ENCODE measurements around the gene ZC3H15. TPM values are rescaled to one million over a fixed set of nuclear protein-coding genes. Genes with fewer than 3 reads are reported as not detected.

The ZC3H15 gene
- total and polyA plus RNA-seq, 2 of the 8 experiments (the other 6 are each of a cell fraction or from before 2014, with no cell fraction given) = 32.0 to 80.8 TPM

DNA sequence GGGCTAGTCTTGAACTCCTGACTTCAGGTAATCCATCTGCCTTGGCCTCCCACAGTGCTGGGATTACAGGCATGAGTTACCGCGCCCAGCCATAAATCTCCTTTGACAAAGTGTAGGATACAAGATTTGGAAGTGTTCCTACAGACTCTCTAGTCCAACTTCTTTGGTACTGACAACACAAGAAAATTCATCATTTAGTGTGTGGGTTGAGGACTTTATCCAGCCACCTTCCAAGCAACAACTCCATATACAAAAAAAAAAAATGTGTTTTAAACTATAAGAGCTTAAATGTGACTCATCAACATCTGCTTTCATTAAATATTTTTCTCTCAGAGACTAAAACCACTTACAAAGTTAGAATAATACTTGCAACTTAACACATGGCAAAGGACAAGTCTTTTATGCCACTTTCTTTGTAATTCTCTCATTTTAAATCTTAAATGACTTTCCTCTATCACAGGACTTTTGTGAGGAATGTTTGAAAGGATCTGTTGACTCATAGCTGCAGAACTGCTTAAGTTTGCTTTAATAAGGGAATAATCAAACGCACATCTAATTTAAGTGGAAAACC lies 57.6 kb downstream of the ZC3H15 start:
- Histone ChIP-seq H2AFZ (ENCODE audit: low read length) (no peak overlapping the region), H4K20me1 (replicated peaks in 1 of 2; ENCODE audit: control insufficient read depth in 1 of 2, insufficient read depth in 2 of 2, low read length in 2 of 2) (no peaks in the 10 kb centered on the region), H3K79me2 (ENCODE audit: control insufficient read depth in 1 of 2, insufficient read depth in 2 of 2, low read length in 2 of 2) (no peaks in the 10 kb centered on the region), H3K14ac (ENCODE audit: insufficient read length) (no peak overlapping the region), H4K8ac (ENCODE audit: extremely low read depth, insufficient read depth, low read length) (no peak overlapping the region), H2BK120ac (replicated peaks; ENCODE audit: low read depth, low read length) (no peak overlapping the region), H2AK5ac (ENCODE audit: low read depth, low read length) (no peak overlapping the region), H3K4me1 (replicated peaks in 1 of 4; ENCODE audit: control insufficient read depth in 3 of 4, insufficient read depth in 4 of 4, low read length in 3 of 4) (peaks cover 0 to 9% (median 6%) of the 10 kb centered on the region in 4 experiments; a peak in 5 of 7 replicates), H3K23ac (ENCODE audit: insufficient read length) (no peak overlapping the region), H3K9me3 (ENCODE audit: insufficient read depth in 2 of 2, low read depth in 1 of 2, low read length in 1 of 2) (no peaks in the 10 kb centered on the region), H2BK20ac (ENCODE audit: low read length) (no peak overlapping the region), H3K56ac (replicated peaks; ENCODE audit: insufficient read length, low read depth, low read length) (no peak overlapping the region), H2BK12ac (ENCODE audit: low read depth, low read length) (0 out of 2 replicates have a peak overlapping the region, but pooled peaks have one; percentile 20), H3K27ac (ENCODE audit: low read depth, low read length) (peak overlapping the region; percentile 26; the same call in 1 of the 2 replicates), H3K4ac (replicated peaks; ENCODE audit: insufficient read length, low read depth, low read length) (no peak overlapping the region), H3K27me3 (replicated peaks in 1 of 4; ENCODE audit: control insufficient read depth in 3 of 4, extremely low read depth in 1 of 4, insufficient read depth in 3 of 4, low read length in 3 of 4) (no peaks in the 10 kb centered on the region), H4K91ac (replicated peaks; ENCODE audit: insufficient read length, low read length) (no peak overlapping the region), H3K4me3 (ENCODE audit: extremely low read depth in 1 of 4, insufficient read depth in 2 of 4, low read depth in 3 of 4, low read length in 4 of 4) (no peak overlapping the region), H2BK15ac (ENCODE audit: low read length) (no peak overlapping the region), H3K23me2 (ENCODE audit: low read depth, low read length) (no peaks in the 10 kb centered on the region), H4K5ac (ENCODE audit: insufficient read length, low read depth, low read length) (no peak overlapping the region), H3K9ac (replicated peaks in 1 of 4; ENCODE audit: extremely low read depth in 1 of 4, low read depth in 3 of 4, low read length in 3 of 4) (no peak overlapping the region), H3K18ac (ENCODE audit: extremely low read depth, low read length) (no peak overlapping the region), H2BK5ac (ENCODE audit: low read depth, low read length) (no peak overlapping the region), H3K79me1 (ENCODE audit: low read depth, low read length) (no peaks in the 10 kb centered on the region), H3K36me3 (ENCODE audit: control insufficient read depth in 2 of 4, insufficient read depth in 4 of 4, low read length in 3 of 4) (no peaks in the 10 kb centered on the region), H3K4me2 (ENCODE audit: insufficient read depth in 1 of 2, low read depth in 2 of 2, low read length in 2 of 2) (no peak overlapping the region)
- no peak for DNase-seq (ENCODE audit: low read depth in 1 of 2, low spot score in 2 of 2)
- FAIRE-seq = no peak
- ChIA-PET POLR2A (ENCODE audit: partially characterized antibody) (interaction anchor here (1.1 to 1.5 kb wide), 2 partner anchors 47 to 58 kb away, joined by 3 read pairs; partner anchors contain the start of genes ITGAV and ZC3H15), CTCF (ENCODE audit: partially characterized antibody) (interaction anchor here (0.6 kb wide), 1 partner anchor 98 kb away, joined by 3 read pairs; no protein-coding TSS in a partner anchor)
- 94% methylated on average over 3 of the region's 3 CpGs; no CpG with 5 or more reads in 1 of the 2 experiments for WGBS, 2 experiments (ENCODE audit: extremely low coverage in 1 of 2, insufficient coverage in 1 of 2, insufficient read length in 1 of 2, insufficient replicate concordance in 2 of 2, low coverage in 1 of 2, low lambda C conversion rate in 2 of 2, missing lambda C conversion rate in 1 of 2)
- TF ChIP-seq CHD2 (IDR thresholded peaks at IDR 0.05; ENCODE audit: low read length) (no peak), JUN (IDR thresholded peaks at IDR 0.05; ENCODE audit: low read depth, low read length) (no peak), SIX5 (IDR thresholded peaks at IDR 0.05; ENCODE audit: low read depth, low read length) (no peak), NRF1 (IDR thresholded peaks at IDR 0.05; ENCODE audit: low read depth, low read length) (no peak), TBP (IDR thresholded peaks at IDR 0.05; ENCODE audit: low read depth, low read length) (no peak), CTCF (IDR thresholded peaks at IDR 0.05; ENCODE audit: control extremely low read depth in 1 of 3, insufficient read depth in 1 of 3, low read depth in 1 of 3, low read length in 3 of 3) (no peak)

All from H1 (cell line).